Loucy (cell line): ENCODE results near the gene BANF1.

Source experiments
- H2AFZ ChIP-seq: fragments of 200-600 bp; sonication (generic); 2 replicates; pipeline ENCODE4 v1.6.0; 2016; ENCODE audit warnings: antibody characterized with exemption, mild to moderate bottlenecking, low read length, moderate library complexity
- H3F3A ChIP-seq: fragments of 200-600 bp; 2 replicates; pipeline ENCODE4 v1.6.0; 2016; ENCODE audit warnings: antibody characterized with exemption, low read depth, mild to moderate bottlenecking
- H3K27me3 ChIP-seq: fragments of 200-600 bp; sonication (generic); 2 replicates; pipeline ENCODE4 v1.6.1; 2014; ENCODE audit warnings: low read length, mild to moderate bottlenecking; ENCODE audit not compliant: insufficient read depth, poor library complexity, severe bottlenecking
- H3K36me3 ChIP-seq: fragments of 200-600 bp; sonication (generic); 2 replicates; pipeline ENCODE4 v1.6.1; 2016; ENCODE audit warnings: low read length; ENCODE audit not compliant: insufficient read depth
- H3K4me1 ChIP-seq: fragments of 200-600 bp; sonication (generic); 2 replicates; pipeline ENCODE4 v1.5.1; 2014; ENCODE audit warnings: low read length, mild to moderate bottlenecking; ENCODE audit not compliant: insufficient read depth, poor library complexity, severe bottlenecking
- H3K4me2 ChIP-seq: fragments of 200-600 bp; sonication (generic); 2 replicates; pipeline ENCODE4 v1.6.0; 2014; ENCODE audit warnings: antibody characterized with exemption, low read length, low read depth, mild to moderate bottlenecking; ENCODE audit not compliant: poor library complexity, severe bottlenecking
- H3K4me3 ChIP-seq: fragments of 200-600 bp; sonication (generic); 2 replicates; pipeline ENCODE4 v1.5.1; 2014; ENCODE audit warnings: low read length, mild to moderate bottlenecking, mixed read lengths; ENCODE audit not compliant: poor library complexity, severe bottlenecking
- H3K79me2 ChIP-seq: fragments of 200-600 bp; sonication (generic); 2 replicates; pipeline ENCODE4 v1.6.1; 2014; ENCODE audit warnings: low read length; ENCODE audit not compliant: insufficient read depth
- H3K9ac ChIP-seq: fragments of 200-600 bp; sonication (generic); 2 replicates; pipeline ENCODE4 v1.6.0; 2014; ENCODE audit warnings: mild to moderate bottlenecking, low read depth, low read length, moderate library complexity; ENCODE audit not compliant: poor library complexity, severe bottlenecking
- H3K9me2 ChIP-seq: fragments of 200-600 bp; sonication (generic); replicated peaks from 2 replicates; pipeline ENCODE4 v1.6.1; 2016; ENCODE audit warnings: low read depth, low read length, mixed read lengths
- H3K9me3 ChIP-seq: fragments of 200-600 bp; sonication (generic); 2 replicates; pipeline ENCODE4 v1.6.1; 2014; ENCODE audit warnings: mild to moderate bottlenecking, antibody characterized with exemption, low read length, low read depth; ENCODE audit not compliant: insufficient read depth
- H4K20me1 ChIP-seq: fragments of 200-600 bp; sonication (generic); 2 replicates; pipeline ENCODE4 v1.6.0; 2014; ENCODE audit warnings: antibody characterized with exemption, low read length, mild to moderate bottlenecking; ENCODE audit not compliant: insufficient read depth, poor library complexity, severe bottlenecking
- EZH2phosphoT487 ChIP-seq: fragments of 200-600 bp; IDR thresholded peaks from 2 replicates; pipeline ENCODE4 v1.6.1; 2018; ENCODE audit warnings: antibody characterized with exemption, mild to moderate bottlenecking, moderate library complexity, borderline replicate concordance
- TF ChIP-seq, protein P1 (sequence below): fragments of 200-600 bp; sonication (generic); conservative IDR thresholded peaks from 2 replicates; pipeline ENCODE4 v1.5.1; 2014; ENCODE audit warnings: mild to moderate bottlenecking, antibody characterized with exemption, low read length

Gene BANF1

GRCh38 chr11:65965986-65966762 lies 36.1 kb upstream of the BANF1 start:
- Histone ChIP-seq H3K9me3 (no peaks in the 10 kb centered on the region), H4K20me1 (peaks cover 26% of the 10 kb centered on the region), H3K4me3 (no peak overlapping the region), H3K9me2 (no peaks in the 10 kb centered on the region), H3K36me3 (peaks cover 59% of the 10 kb centered on the region; the same call in 1 of the 2 replicates), H3F3A (no peaks in the 10 kb centered on the region), H3K79me2 (peaks cover 41% of the 10 kb centered on the region), H3K9ac (no peak overlapping the region), H2AFZ (no peak overlapping the region), H3K4me2 (no peak overlapping the region), H3K4me1 (peaks cover 23% of the 10 kb centered on the region), H3K27me3 (no peaks in the 10 kb centered on the region)
- TF ChIP-seq EZH2phosphoT487, result no peak
- TF ChIP-seq, protein P1, sequence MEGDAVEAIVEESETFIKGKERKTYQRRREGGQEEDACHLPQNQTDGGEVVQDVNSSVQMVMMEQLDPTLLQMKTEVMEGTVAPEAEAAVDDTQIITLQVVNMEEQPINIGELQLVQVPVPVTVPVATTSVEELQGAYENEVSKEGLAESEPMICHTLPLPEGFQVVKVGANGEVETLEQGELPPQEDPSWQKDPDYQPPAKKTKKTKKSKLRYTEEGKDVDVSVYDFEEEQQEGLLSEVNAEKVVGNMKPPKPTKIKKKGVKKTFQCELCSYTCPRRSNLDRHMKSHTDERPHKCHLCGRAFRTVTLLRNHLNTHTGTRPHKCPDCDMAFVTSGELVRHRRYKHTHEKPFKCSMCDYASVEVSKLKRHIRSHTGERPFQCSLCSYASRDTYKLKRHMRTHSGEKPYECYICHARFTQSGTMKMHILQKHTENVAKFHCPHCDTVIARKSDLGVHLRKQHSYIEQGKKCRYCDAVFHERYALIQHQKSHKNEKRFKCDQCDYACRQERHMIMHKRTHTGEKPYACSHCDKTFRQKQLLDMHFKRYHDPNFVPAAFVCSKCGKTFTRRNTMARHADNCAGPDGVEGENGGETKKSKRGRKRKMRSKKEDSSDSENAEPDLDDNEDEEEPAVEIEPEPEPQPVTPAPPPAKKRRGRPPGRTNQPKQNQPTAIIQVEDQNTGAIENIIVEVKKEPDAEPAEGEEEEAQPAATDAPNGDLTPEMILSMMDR, result no peak

DNA sequence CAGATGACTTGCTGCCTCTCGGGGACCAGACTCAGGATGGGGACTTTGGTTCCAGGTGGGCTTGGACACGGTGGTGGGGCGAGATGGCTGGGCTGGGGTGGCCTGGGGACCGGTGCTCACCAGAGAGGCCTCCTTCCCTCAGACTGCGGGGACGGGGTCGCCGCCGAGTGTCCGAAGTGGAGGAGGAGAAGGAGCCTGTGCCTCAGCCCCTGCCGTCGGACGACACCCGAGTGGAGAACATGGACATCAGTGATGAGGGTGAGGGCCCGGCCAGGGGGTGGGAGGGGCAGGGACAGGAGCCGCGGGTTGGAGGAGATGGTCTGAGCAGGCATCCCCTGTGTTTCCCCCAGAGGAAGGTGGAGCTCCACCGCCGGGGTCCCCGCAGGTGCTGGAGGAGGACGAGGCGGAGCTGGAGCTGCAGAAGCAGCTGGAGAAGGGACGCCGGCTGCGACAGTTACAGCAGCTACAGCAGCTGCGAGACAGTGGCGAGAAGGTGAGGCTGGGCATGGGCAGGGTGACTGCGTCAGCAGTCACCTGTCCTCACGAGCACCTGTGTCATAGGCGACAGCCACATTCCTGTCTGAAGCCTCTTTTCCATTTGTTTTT lies 34.9 kb upstream of the BANF1 start:
- no peak overlapping the region for H2AFZ ChIP-seq
- H4K20me1 ChIP-seq, result peaks cover 24% of the 10 kb centered on the region
- no peaks in the 10 kb centered on the region for H3K9me2 ChIP-seq
- no peaks in the 10 kb centered on the region for H3K27me3 ChIP-seq
- peaks cover 21% of the 10 kb centered on the region for H3K4me1 ChIP-seq
- peaks cover 32% of the 10 kb centered on the region for H3K79me2 ChIP-seq
- no peak overlapping the region for H3K4me3 ChIP-seq
- H3F3A ChIP-seq, result no peaks in the 10 kb centered on the region
- H3K4me2 ChIP-seq, result no peak overlapping the region
- H3K9me3 ChIP-seq, result no peaks in the 10 kb centered on the region
- no peak for TF ChIP-seq EZH2phosphoT487
- TF ChIP-seq, protein P1, result no peak
- no peak overlapping the region for H3K9ac ChIP-seq
- H3K36me3 ChIP-seq, result peaks cover 59% of the 10 kb centered on the region; the same call in 1 of the 2 replicates

DNA sequence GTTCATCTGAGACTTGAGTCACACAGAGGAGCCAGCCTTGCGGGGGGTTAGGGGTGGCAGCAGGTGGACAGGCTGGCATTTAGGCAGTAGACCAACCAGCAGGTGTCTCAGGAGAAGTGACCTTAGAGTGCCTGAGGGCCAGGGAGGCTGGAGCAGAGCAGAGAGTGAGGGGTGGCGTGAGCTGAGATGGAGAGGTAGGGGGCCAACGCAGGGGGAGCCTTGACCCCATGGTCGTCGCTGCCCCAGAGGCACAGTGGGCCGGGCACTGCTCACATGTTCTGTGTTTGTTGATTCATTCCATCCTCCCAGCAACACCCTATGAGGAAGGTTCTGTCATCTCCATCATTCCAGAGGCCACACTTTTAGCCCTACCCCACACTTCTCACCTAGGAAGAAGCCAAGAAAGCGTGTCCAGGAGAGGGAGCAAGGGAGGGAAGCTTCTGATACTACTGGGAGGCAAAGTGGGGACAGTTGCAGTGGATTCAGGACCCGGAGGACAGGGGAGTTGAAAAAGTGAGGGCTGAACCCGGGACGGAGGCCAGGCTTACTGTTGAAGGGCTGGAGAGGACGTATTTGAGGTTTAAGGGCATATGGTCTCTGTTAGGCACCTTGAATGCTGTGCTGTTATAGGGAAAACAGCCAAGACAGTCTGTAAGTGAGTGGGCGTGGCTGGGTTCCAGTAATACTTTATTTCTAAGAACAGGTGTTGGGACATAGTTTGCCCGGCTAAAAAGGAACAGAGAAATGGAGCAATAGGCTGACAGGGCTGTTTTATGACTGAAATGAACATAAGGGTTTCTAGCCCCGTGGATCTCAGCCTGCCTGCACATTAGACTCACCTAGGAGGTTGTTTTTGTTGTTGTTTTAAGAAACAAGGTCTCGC lies 33.5 kb upstream of the BANF1 start:
- Histone ChIP-seq H3K4me2 (no peak overlapping the region), H3K36me3 (peaks cover 66% of the 10 kb centered on the region; the same call in 1 of the 2 replicates), H2AFZ (no peak overlapping the region), H3K9me3 (no peaks in the 10 kb centered on the region), H3K79me2 (peaks cover 18% of the 10 kb centered on the region), H3F3A (no peaks in the 10 kb centered on the region), H3K9ac (no peak overlapping the region), H3K9me2 (no peaks in the 10 kb centered on the region), H4K20me1 (peaks cover 12% of the 10 kb centered on the region), H3K4me1 (peaks cover 9% of the 10 kb centered on the region), H3K27me3 (no peaks in the 10 kb centered on the region), H3K4me3 (no peak overlapping the region)
- no peak for TF ChIP-seq EZH2phosphoT487
- TF ChIP-seq, protein P1, result no peak
